Heart left ventricle (tissue), 13 donors: ENCODE results near the gene AFDN.

Experiments
- POLR2A ChIP-seq, 2 donors: fragments of 450-650 bp; IDR thresholded peaks; one replicate each; pipeline ENCODE4 v1.6.1; 2017; ENCODE audit warnings: antibody characterized with exemption in 2 of 2, mild to moderate bottlenecking in 2 of 2, moderate library complexity in 2 of 2
- TF ChIP-seq, protein P1 (sequence below), 12 donors: fragments of 200-600 bp; sonication (generic) in 4 of 12; IDR thresholded peaks; one replicate each; pipeline versions ENCODE4 v1.5.0 to v1.8.0; 2018 to 2022; ENCODE audit warnings: antibody characterized with exemption in 12 of 12, mild to moderate bottlenecking in 5 of 12
- donor health status: ischemic (EF 13 %, LVEDD 7.1; RV severe dilation, severe dysfunction).
- donor health status: DM: no; HTN: yes; CAD: no.
- donor health status: DM: no; HTN: no; CAD: no.
- donor health status: ischemic (EF 25% LVEDD 6.9; RV normal size, moderate dysfunction).
- donor health status: ischemic (EF 25% LVEDD 5.7; RV mildly dilated, moderate dysfunction).
- donor health status: ischemic (EF 35%, LVEDD 5.7; RV mildly dilated, moderate dysfunction).
- donor health status: nonischemic (EF 11% LVEDD 7.7; RV severe dilation, severe dysfunction).
- donor health status: DM: yes; HTN: yes; CAD: no.
- donor health status: PGD.
- donor health status: ischemic (EF 29% LVEDD 5.4; RV normal size, mild dysfunction).
- donor health status: nonischemic (EF 23%, LVEDD 6.1; RV moderate dilation, normal function).

DNA sequence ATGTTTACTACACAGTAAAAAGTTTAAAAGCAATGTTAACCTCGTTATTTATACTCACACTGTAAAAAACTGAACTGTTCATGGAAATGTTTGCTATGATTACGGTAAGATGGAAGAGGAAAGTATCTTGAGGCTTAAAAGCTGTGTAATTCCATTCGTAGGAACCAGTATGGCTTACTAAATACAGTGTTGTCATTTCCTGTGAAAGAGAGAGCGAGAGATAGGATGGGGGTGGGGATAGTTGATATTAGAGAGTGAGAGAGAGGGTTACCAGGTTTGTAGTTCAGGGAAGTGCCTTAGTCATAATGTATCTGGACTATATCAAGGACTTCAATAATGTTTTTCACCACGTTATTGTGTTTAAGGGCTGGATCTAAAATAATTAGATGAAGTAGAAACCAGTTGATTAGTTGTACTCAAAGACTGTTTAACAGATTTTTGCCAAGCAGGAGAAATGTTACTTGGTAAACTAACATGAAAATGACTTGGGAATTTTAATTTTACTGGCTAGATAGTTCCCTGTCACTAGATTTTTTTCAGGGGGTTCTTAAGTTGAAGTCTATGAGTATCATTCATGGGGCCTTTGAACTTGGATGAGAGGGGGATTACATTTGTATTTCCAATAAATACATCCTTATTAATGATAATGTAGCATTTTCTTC, 30.4 kb downstream of the AFDN start:
- TF ChIP-seq, protein P1, sequence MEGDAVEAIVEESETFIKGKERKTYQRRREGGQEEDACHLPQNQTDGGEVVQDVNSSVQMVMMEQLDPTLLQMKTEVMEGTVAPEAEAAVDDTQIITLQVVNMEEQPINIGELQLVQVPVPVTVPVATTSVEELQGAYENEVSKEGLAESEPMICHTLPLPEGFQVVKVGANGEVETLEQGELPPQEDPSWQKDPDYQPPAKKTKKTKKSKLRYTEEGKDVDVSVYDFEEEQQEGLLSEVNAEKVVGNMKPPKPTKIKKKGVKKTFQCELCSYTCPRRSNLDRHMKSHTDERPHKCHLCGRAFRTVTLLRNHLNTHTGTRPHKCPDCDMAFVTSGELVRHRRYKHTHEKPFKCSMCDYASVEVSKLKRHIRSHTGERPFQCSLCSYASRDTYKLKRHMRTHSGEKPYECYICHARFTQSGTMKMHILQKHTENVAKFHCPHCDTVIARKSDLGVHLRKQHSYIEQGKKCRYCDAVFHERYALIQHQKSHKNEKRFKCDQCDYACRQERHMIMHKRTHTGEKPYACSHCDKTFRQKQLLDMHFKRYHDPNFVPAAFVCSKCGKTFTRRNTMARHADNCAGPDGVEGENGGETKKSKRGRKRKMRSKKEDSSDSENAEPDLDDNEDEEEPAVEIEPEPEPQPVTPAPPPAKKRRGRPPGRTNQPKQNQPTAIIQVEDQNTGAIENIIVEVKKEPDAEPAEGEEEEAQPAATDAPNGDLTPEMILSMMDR (IDR thresholded peaks at IDR 0.05) = no peak
- TF ChIP-seq POLR2A (IDR thresholded peaks at IDR 0.05) = no peak
